GM21619 (cell line): ENCODE data around the gene GCNA.

Experiments used
- ATAC-seq: cut with Tn5 transposase; IDR thresholded peaks from one replicate; pipeline ENCODE4 v1.9.1; 2021; ENCODE audit not compliant: unreplicated experiment

Gene GCNA, protein sequence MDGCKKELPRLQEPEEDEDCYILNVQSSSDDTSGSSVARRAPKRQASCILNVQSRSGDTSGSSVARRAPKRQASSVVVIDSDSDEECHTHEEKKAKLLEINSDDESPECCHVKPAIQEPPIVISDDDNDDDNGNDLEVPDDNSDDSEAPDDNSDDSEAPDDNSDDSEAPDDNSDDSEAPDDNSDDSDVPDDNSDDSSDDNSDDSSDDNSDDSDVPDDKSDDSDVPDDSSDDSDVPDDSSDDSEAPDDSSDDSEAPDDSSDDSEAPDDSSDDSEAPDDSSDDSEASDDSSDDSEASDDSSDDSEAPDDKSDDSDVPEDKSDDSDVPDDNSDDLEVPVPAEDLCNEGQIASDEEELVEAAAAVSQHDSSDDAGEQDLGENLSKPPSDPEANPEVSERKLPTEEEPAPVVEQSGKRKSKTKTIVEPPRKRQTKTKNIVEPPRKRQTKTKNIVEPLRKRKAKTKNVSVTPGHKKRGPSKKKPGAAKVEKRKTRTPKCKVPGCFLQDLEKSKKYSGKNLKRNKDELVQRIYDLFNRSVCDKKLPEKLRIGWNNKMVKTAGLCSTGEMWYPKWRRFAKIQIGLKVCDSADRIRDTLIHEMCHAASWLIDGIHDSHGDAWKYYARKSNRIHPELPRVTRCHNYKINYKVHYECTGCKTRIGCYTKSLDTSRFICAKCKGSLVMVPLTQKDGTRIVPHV

DNA sequence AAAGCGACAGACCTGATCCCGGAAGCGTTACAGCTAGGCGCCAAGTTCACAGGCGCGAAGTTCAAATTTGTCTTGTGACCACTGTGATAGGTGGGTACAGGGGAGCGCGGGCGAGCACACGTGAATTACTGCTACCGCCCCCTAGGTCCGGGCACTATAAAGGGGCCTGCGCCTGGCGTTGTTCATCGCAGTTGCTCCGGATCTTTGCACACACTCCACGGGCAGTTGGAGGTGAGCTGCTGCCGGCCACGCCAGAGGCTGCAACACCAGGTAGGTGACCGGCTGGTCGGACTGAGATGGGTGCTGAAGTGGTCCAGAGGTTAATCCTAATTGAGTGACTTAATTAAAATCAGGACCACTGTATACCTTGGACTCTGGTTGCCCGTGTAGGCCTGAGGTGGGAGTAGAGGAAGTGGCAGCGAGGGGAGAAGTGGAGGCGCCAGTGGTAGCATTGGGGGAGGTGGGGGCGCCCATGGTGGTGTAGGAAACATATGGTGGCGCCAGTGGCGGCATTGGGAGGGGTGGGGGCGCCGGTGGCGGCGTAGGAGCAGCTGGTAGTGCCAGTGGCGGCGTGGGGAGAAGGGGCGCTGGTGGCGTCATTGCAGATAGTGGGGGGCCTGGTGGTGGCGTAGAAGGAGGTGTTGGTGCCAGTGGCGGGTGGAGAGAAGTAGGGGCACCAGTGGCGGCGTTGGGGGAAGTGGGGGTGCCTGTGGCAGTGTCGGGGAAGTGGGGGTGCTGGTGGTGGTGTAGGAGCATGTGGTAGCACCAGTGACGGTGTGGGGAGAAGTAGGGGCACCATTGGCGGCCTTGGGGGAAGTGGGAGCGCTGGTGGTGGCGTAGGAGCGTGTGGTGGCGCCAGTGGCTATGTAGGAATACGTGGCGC lies at the start of gene GCNA:
Gene GCNA (plus strand): TSS at position 185 of the 883 bp plus-strand sequence. CDS start 2,385 bp downstream, outside the sequence.
- no peak for ATAC-seq

DNA sequence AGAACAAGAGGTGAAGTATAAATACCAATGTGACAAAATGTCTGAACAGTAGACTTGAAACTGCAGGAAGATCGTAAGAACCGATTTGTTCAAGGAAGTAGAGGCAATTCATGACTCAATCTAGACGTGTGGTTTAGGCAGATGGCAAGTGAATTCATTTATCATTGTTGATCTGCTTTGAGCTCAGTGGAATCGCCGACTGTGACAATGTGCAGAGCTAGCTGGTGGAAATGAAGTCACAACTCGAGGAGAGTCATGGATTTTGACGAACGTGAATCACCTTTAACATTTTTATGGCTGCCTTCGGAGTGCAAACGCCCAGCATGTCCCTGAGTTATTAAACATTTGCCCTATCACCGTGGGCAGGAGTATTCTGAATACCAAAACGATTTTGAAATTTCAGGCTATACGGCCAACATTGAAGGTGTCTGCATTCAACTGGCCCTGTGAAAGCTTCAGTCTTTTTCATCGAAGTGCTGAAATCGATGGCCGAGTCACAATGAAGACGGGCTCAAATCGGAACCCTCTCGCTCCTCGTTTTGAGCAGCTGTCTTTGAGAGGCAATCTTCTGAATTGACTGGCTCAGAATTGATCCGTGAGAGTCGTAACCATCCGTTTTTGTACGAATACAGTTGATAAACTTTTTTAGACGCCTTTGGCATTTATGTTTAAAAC lies 46.0 kb upstream of the GCNA start:
- ATAC-seq: no peak

DNA sequence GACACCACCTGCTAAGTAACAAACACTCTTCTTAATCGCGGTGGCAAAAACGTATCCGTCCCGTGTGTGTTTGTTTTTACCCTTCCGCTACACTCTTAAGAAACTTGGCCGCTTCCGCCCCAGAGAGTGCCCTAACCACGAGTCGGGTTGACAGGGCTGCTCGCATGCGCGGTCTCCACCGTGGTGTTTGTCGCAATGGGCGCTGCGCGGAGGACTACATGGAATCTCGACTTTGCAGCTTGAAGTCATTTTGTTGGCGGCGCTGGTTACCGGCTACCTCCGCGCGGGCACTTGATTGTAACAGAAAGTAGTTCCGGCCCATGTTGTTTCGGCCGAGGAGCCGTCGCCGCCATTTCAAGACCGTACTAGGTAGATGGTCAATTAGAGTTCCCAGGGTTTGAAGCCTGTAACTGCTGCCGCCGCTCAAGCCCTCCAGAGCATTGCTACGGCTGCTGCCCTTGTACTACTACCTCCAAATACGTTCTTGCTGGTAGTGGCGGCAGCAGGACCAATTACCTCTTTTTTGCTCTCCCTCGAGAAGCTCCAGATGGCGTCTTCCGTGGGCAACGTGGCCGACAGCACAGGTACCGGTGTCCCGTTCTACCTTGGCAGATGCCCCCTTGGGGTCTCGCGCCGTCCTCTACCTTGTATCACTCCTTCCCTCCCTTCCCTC lies 45.3 kb upstream of the GCNA start, which contains the start of gene OGT:
Gene OGT (plus strand): TSS at position 352 of the 673 bp plus-strand sequence. CDS start 196 bp downstream, at position 548.
- peak; percentile 71 for ATAC-seq

DNA sequence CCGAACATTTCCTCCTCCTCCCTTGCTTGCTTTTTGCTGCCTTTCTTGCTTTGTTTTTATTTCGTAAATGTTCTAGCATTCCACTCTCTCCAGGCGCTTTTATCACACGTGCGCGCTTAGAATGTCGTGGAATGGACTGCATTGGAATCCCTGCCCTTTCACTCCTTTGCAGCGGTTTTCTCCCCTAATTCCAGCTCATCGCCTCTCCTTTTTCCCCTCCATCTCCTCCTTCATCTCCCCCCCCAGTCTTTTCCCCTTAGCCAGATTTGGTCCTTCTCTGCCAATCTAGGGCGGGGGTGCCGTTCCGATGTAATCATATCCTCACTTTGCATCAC lies 44.8 kb upstream of the GCNA start:
- no peak for ATAC-seq

DNA sequence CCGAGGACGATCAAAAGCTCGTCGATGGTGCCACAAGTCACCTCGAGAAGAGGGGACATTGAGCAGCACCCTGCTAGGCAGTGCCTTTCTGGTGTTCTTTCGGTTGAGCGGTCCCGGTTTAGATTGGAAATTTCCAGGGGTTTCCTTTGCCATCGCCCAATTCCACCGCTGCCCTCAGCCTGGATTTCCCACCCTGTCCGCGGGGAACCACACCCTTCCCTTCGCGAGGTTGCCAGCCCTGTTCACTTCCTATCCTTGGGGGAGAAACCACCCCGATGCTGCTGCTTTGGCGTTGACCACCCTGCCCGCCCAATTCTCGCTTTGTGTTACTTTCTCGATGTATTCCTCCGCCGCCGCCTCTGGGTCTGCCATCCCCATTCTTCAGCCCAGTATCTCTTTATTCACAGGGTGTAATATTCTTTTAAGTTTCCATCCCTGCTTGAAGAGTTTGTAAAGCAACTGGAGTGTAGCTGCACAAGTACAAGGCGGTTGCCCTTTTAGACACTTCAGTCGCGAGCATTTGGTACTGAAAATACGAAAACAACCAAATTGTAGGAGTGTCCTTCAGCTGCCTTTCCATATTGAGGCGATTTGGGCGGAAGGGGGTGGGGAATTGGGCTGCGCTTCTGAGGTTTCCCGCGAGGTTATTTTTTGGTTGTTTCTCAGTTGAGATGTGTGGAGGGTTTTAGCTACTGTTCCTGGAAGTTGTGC lies 44.2 kb upstream of the GCNA start:
- ATAC-seq: no peak

DNA sequence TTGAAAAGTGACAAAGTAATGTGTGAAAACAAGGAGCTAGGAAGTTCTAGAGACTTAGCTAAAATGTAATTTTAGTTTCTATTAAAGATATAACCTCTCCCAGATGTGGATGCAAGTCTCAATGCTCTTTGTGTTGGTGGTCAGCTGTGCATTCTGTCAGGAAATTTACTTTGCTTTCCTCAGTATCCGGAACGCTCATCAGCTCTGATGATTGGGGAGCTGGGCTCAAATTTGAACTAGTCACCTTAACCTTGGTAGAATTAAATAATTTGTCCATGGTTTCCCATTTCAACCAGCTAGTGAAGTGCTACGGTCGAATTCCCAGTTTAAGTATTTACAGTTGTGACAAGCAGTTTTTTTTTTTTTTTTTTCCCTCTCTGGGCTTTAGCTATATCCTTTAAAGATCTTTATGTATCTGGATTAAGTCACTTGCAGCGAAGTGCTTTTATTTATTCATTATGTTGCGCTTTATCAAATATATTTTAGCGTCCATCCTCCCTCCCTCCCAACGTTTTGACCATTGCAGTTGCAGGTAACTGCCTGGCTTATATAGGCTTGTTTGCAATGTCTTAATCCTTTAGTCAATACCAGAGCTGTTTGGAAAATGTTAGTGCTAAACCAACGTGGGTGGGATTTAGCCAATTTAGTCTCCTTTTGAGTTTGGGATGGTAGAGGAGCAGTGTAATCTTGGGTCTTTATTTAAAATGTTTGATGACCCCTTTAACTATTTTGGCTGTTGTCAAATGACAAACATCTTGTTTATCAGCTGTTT lies 43.3 kb upstream of the GCNA start:
- no peak for ATAC-seq

DNA sequence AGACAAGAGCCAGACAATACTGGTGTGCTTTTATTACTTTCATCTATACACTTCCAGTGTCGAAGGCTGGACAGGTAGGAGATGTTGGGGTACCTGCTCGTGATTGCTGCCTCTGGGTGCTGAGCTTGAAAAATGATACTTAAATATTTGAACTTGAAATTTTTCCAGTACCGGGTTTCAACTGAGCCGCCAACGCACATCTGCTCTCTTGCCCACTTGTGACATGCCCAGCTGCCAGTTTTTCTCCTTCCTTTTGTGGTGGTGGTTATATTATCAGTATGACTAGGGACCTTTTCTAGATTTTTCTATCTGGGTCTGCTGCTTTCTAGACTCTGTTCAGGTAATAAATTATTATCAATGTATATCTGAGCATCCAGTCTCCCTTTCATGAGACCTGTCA lies 42.0 kb upstream of the GCNA start:
- no peak for ATAC-seq

DNA sequence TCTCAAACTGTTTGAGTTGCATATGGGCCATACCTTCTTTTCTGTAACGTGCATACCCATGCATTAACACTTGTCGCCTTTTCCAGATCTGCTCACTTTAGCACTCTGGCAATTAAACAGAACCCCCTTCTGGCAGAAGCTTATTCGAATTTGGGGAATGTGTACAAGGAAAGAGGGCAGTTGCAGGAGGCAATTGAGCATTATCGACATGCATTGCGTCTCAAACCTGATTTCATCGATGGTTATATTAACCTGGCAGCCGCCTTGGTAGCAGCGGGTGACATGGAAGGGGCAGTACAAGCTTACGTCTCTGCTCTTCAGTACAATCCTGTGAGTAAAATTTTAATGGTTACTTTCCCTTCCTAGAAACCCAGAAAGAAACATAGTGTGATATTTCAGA lies 40.5 kb upstream of the GCNA start:
- ATAC-seq: no peak

DNA sequence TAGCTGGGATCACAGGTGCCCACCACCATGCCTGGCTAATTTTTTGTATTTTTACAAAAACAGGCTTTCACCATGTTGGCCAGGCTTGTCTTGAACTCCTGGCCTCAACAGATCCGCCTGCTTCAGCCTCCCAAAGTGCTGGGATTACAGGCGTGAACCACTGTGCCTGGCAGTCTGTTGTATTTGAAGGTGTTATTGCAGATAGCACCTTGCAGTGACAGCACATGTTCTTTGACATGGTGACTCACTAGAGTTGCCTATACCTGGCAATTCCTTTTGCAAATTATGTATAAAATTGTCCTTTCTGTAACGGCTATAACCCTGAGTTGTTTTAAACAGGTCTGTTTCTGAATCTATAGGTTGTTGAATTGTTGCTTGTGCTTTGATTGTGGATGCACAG lies 37.4 kb upstream of the GCNA start:
- no peak for ATAC-seq

DNA sequence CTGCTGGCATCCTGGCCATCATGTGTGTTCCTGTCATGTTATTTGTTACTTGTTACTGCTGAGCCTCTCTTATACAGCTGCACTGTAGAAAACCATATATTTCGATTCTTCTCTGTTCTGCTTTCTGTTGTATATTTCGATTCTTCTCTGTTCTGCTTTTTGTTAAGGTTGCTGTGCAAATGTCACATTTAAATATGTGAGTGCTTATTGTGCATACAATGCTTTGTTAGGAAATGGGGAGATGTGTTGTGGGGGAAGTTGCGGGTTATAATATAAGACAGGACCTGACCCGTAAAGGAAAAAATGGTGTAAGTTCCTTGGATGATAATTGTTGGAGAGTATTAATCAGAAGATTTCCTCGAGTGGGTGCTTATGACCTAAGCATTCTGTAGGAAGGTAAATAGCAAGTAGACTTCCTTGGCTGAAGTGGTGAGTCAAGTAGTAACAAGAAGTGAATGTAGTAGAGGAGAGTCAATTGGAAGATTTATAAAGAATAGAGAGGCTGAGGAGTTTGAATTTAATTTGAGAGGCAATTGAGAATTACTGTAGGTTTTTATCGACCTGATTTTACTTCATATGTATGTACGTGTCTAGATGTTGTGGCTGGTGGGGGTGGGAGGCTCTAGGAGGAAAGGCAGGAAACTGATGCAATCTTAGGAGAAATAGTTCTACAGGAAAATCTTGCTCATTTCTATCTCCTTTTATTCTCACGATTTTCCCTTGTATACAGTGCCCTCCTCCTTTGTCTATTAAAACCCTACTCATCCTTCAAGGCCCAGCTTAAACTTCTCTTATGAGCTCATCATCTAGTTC lies 36.8 kb upstream of the GCNA start:
- no peak for ATAC-seq

DNA sequence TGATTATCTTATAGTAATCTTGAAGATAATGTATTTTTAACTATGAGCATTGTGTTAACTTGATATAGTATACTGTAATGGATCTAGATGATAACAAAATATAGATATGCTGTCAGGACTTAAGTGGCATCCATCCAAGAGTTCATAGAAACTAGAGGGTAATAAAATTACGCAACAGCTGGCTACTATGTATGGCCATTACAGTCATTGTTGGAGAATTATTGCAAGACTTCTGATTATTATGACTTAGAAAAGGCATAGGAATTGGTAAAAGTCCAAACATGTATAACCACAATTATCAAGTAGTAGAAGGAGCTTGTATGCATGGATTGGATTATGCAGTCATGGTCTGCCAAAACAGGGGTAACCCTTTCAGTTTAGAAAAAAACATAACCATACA lies 35.8 kb upstream of the GCNA start:
- ATAC-seq: no peak

DNA sequence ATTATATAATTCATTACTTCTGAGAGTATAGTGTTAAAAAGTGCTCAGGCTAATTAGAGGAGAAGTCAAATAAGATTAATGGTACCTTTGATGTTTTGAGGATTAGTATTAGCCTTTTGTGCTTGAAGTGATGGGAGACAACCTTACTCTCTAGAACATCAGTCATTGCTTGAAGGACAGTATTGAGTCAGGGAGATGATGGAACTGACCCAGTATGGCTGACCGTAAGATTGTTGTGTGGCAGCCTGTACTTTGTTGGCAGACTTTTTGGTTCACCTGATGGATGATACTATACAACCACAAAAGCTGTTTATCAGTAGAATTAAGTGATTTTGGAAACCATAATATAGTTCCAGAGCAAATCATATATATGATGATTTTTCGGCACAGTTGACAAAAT lies 35.4 kb upstream of the GCNA start:
- no peak for ATAC-seq

DNA sequence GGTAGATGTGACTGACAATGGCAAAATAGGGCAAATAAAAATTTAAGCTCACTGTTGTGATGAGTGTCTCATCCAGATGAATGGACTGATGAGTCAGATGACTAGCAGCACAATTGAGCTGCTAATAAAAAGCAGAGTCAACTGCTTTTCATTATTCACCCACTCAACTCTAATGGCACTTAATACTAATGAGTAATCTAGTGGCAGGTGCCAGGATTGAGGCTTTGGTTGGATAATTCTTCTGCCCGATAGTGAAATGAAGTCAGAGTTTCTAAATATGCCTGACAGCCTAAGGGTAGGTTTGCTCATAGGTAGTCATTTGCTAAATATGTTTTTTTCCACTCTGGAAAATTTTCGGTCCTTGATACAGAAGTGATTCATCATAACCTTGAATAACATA lies 34.9 kb upstream of the GCNA start:
- ATAC-seq: no peak

DNA sequence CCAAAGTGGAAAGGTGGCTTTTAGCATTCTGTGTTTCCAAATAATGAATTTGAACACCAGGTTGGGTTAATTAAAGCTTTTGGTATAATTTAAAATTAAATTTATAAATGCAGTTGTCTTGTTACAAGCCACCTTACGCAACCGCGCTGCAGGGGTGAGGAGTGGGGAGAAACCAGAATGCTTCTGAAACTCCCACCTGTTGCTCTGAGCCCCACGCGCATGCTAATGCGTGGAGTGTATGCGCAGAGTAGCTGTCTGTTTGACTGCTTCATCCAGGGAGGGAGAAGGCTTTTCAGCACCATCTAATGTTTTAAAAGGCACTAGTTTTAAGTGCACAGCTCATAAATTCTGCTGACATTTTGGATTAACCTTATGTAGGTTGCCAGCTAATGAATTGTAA lies 32.9 kb upstream of the GCNA start:
- no peak for ATAC-seq

DNA sequence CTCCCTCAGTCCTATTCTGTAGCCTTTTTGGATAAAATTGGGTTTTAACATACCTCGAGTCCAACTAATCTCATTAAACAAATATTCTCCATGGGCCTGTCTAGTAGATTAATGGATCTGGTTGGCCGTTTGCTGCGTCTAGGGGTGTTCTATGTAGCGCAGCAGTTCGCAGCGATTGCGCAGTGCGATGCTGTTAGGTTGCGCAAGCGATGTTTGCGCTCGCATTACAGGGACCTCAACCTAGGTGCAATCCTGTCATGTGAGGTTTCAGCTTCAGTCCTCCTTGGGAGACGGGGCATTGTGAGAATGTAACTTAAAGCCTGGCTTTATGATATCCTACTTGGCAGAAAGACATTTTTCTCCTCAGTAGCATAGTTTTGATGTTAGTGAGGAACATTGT lies 31.4 kb upstream of the GCNA start:
- no peak for ATAC-seq

DNA sequence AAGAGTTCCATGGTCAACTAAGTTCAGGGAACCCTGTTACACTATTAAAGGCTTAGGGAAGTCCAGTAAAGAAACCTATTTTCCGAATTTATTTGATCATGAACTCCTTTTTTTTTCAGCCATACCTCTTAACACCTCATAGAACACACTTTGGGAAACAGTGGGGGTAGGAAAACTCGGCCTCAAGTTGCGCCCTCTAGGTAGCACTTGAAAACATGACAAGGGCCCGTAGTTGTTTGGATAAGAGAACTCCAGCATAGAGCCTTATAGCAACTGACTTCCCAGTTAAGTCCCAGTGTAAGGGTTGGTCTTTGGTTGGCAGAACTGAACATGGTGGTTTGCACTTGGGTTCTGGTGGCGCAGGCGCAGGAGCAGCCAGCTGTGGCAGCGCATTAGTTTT lies 30.9 kb upstream of the GCNA start:
- no peak for ATAC-seq

DNA sequence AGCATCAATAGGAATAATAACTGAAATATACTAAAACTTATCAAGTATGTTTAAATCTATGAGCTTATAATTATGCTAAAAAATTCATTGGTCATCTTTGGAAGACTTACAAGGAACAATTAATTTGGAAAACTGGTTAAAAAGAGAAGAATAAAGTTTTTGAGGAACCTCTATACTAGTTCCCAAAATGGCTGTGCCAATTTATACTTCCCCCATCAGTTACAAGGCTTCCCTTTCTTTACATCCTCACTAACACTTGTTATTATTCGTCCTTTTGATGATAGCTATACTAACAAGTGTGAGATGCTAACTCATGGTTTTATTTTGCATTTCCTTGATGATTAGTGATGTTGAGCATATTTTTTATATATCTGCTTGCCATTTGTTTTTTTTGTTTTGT lies 28.3 kb upstream of the GCNA start:
- ATAC-seq: no peak

DNA sequence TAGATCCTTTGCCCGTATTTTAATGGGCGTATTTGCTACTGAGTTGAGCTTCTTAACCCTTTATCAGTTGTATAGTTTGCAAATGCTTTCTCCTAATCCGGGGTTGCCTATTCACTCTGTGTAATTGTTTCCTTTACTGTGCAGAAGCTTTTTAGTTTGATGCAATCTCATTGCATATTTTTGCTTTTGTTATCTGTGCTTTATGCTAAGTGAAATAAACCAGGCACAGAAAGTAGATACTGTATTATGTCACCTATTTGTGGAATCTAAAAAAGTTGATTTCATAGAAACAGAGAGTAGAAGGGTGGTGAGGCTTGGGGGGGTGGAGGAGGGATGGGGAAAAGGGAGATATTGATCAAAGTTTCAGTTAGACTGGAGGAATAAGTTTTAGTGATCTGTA lies 27.7 kb upstream of the GCNA start:
- no peak for ATAC-seq
